ENCODE measurements around the gene C2CD3.

Gene C2CD3

DNA sequence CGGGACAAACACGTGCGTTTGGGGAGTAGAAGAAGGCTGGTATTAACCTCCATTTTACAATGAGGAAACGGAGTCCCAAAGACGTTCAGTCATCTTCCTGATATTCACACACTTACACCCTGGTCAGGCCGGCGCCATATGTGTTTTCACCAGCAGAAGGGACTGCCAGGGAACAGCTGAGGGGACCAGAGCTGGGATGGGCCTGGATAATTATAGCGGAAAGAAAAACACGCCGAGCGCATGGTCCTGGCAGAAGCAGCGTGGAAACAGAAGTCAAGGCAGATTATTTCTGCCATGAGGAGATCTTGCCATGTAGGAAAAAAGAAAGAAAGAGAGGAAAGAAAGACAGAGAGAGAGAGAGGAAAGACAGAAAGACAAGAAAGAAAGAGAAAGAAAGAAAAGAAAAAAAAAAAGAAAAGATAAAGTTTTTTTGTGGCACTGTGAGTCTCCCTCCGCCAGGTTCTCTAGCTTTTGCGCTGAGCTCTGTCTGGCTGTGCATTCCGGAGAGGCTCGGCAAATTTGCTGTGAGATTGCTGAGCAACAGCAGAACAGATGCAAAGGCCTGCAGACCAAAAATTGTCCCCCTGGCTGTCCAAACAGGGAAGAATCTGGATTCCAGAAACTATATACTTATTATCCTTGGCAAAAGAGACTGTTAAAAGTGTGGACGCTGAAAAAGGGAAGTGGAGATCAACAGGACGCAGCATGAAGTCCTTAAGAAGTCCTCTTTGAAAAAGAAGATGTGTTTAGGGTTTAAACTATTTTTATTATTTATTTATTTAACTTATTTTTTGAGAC is 186.9 kb downstream of the C2CD3 start:
- no peak for DNase-seq (ENCODE audit: extremely low read depth in 1 of 2, low read depth in 1 of 2)

- peak; percentile 80 to 85 for DNase-seq (ENCODE audit: extremely low read depth in 1 of 2, low read depth in 1 of 2)
Observed at GRCh38 chr11:73982990-73983740, 187.6 kb downstream of the C2CD3 start.

DNA sequence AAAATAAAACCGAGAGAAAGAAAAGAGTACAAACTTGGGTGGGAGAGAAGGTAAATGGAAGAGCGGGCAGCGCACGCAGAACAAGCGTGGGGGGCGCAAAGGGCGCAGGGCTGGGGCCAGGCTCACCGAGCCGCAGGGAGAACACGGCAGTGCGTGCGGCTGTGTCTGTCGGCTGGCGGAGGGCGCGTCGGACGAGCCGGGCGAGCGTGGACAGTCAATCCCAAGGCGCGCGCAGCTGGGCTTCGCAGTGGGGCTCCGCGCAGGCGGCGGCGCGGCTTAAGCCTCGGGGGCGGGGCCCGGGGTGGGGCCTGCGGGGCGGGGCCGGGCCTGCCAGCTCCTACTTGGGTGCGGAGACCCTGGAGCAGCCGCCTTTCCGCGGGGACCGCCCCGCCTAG is 188.2 kb downstream of the C2CD3 start, which contains the start of gene UCP2:
UCP2 (minus strand) TSS at position 249 of the 395 bp plus-strand sequence. CDS start 4,465 bp downstream, outside the sequence.
- DNase-seq (ENCODE audit: extremely low read depth in 1 of 2, low read depth in 1 of 2), result peak in 1 of 2 donors; percentile 82

- DNase-seq (ENCODE audit: extremely low read depth in 1 of 2, low read depth in 1 of 2), result no peak
Observed at GRCh38 chr11:73981051-73981805, 189.6 kb downstream of the C2CD3 start.

DNA sequence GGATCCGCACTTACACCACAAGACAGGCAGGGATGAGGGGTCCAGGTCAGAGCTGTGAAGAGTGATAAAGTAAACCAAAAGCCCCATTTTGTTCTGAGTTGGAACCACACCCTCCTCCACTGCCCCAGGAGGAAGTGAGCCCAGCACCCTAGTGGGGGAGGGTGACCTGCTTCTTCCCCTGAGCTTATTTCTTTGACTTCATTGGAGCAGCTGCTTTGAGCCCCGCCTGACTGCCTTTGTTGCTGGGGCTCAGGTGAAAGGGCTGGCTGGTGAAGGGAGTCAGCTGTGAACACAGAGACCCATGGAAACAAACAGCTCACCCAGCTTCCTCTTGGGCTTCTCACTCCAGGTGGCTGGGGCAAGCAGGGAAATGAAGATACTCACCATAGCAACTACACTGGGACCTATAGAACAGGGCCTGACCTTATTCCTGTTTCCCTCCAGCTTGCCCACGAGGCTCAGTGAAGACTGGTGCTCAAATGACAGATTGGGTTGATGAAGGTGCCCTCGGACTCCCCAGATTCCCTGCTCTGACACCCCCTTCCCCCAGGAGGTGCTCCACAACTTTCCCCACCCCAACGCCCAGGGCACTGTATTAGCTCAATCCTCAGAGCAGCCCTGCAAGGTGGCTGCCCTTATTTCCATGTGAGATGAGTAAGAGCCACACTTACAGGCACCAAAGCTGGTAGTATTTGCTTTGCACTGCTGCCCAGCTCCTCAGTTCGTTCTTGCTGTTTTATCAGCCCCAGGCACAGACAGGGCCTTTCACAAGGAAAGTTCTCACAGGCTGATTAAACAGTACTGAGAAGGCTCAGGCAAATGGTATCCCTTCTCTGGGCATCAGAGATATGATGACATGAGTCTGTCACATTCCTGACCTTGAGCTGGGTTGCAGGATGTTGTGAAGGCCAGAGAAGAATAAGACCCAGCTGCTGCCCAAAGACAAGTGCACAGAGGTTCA is 190.5 kb downstream of the C2CD3 start:
- peak in 1 of 2 donors; percentile 60 for DNase-seq (ENCODE audit: extremely low read depth in 1 of 2, low read depth in 1 of 2)

DNA sequence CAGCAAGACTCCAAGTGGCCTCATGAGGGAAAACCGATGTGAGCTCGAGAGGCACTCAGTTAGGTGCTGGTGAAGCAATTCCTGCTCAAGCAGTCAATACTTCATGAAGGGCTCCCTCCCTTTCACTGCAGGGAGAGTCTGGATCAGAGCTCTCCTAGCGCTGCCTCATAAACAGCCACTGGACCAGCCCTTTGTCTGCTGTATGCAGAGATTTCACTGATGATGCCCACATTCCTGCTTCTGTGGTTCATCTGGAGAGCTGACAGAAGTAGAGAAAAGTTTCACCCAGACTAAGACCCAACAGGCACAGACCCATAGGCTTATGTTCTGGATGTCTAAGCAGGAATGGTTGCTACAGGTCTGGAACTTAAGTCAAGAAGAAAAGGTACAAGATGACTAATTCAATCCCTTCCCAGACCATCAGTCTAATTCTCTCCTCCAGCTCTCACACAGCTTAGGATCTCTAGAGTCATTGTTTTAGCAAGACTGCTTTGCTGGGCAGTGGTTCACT is 192.2 kb downstream of the C2CD3 start:
- no peak for DNase-seq (ENCODE audit: extremely low read depth in 1 of 2, low read depth in 1 of 2)

GRCh38 chr11:73977856-73978519 is 192.8 kb downstream of the C2CD3 start:
- DNase-seq (ENCODE audit: extremely low read depth in 1 of 2, low read depth in 1 of 2), result no peak

GRCh38 chr11:73976451-73977151 is 194.2 kb downstream of the C2CD3 start:
- DNase-seq (ENCODE audit: extremely low read depth in 1 of 2, low read depth in 1 of 2), result no peak

- no peak for DNase-seq (ENCODE audit: extremely low read depth in 1 of 2, low read depth in 1 of 2)
Observed at GRCh38 chr11:73975479-73975757, 195.4 kb downstream of the C2CD3 start.

DNA sequence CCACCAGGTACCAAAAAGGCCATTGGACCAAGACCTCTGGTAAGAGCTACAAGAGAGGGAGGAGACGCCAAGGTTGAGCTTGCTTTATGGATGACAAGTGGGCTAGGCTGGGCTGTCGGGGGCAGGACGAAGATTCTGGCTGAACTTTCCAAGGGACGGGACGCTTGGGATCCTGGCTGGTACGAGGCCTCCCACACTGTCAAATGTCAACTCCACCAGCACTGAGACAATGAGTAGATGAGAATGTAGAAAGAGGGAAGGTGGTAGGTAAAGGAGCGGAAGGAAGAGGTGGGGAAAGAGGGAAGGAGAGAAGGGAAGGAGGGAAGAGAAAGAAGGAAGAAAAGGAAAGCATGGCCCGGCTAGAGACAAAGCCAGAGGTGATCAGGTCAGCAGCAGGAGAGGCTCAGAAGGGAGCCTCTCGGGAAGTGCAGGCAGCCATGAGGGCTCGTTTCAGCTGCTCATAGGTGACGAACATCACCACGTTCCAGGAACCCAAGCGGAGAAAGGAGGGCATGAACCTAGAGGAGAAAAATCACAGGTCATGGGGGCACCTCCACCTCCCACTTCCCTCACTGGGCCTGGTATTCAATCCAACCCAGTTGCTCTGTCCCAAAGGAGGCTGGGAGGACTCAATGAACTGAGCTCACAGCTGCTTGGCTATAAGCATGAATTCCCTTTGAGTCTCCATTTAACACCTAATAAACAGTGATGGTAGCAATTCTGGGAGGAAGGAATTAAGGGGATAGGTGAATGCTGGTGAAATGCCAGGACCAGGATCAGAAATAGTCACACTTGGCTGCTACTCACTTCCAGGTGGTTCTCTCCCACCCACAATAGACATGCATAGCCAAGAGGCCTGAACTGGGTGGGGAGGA is 196.0 kb downstream of the C2CD3 start:
- no peak for DNase-seq (ENCODE audit: extremely low read depth in 1 of 2, low read depth in 1 of 2)

GRCh38 chr11:73972620-73973449 is 198.0 kb downstream of the C2CD3 start:
- no peak for DNase-seq (ENCODE audit: extremely low read depth in 1 of 2, low read depth in 1 of 2)

DNA sequence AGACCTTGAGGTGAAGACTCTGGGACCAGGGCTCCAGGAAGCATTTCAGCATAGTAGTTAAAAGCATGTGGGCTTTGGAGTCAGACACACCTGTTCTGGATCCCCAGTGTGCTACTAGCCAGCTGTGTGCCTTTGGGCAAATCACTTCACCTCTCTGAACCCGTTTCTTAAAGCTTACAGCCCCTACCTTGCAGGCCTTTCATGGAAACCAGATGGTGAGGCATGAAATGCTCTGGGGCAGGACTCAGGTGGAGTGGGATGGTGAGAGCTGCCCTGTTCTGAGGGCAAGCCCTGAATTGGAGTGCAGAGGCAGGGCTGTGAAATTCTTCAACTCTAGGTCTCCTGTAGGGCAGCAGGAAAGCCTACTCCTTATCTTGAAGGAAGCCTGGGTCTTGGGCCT is 198.6 kb downstream of the C2CD3 start:
- no peak for DNase-seq (ENCODE audit: extremely low read depth in 1 of 2, low read depth in 1 of 2)

DNA sequence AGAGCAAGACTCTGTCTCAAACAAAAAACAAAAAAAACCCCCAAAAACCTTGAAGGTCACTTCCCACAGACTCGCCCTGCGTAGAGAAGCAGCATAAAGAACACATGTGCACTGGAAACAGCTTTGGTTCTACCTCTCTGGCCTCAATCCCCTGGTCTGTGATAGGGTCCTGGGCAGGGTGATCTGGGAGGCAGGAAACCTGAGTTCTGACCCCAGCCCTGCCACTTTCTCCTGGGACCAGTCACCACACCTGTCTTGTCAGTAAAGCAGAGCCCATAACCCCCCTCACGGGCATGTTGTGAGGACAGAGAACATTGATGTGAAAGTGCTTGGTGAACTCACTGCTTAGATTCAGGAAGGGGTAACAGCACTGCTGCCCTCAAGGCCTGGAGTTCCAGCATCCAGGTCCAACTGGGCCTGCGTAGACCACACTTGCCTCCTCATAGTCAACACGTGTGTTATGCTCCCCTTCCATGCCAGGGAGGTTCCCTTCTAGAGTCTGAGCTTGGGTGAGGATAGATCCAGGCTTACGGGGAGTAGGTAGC is 199.6 kb downstream of the C2CD3 start:
- no peak for DNase-seq (ENCODE audit: extremely low read depth in 1 of 2, low read depth in 1 of 2)

- DNase-seq (ENCODE audit: extremely low read depth in 1 of 2, low read depth in 1 of 2), result no peak
Observed at GRCh38 chr11:73969991-73970800, 200.6 kb downstream of the C2CD3 start.

- no peak for DNase-seq (ENCODE audit: extremely low read depth in 1 of 2, low read depth in 1 of 2)
Observed at GRCh38 chr11:73969091-73969490, 201.7 kb downstream of the C2CD3 start.

- no peak for DNase-seq (ENCODE audit: extremely low read depth in 1 of 2, low read depth in 1 of 2)
Observed at GRCh38 chr11:73968356-73968966, 202.3 kb downstream of the C2CD3 start.

Data from activated CD8-positive, alpha-beta memory T cell treated with anti-CD3 and anti-CD28 coated beads for 1 hour (primary cell).